GM12878 (cell line): ENCODE results near the gene ZCCHC24. TPM values are rescaled to one million over a fixed set of nuclear protein-coding genes. Genes with fewer than 3 reads are reported as not detected.

Experiments used
- ATAC-seq: fragments of 200-7000 bp; cut with Tn5 transposase; 3 replicates; pipeline ENCODE4 v1.9.1; 2020; ENCODE audit warnings: mild to moderate bottlenecking, moderate library complexity
- BruUV-seq: library from RNA; stranded (reverse); fragments of 400-500 nt; replicated peaks from 2 replicates; lab custom pipeline; 2021; lab: Mats Ljungman, UMichigan
- CTCF ChIA-PET: fragments of 300-600 bp; sonication (Branson Sonifier 250); formaldehyde crosslinking; extraction: SDS; loops from one replicate; lab custom pipeline; 2021; ENCODE audit warnings: inconsistent platforms; lab: Yijun Ruan, JAX
- POLR2A ChIA-PET: fragments of 350-600 bp; formaldehyde crosslinking; extraction: SDS; loops from one replicate; lab custom pipeline; 2021; ENCODE audit warnings: inconsistent platforms; lab: Charles Lee
- RAD21 ChIA-PET: fragments of 300-600 bp; sonication (Branson Sonifier 250); formaldehyde crosslinking; loops from one replicate; lab custom pipeline; 2023; ENCODE audit warnings: antibody characterized with exemption; ENCODE audit not compliant: unreplicated experiment; lab: Charles Lee
- SMC1A ChIA-PET: fragments of 300-600 bp; sonication (Branson Sonifier 250); formaldehyde crosslinking; loops from one replicate; lab custom pipeline; 2023; ENCODE audit not compliant: unreplicated experiment, uncharacterized antibody; lab: Charles Lee
- DNase-seq: peaks from one replicate; pipeline ENCODE4 v3.0.0-alpha.2; 2011; ENCODE audit warnings: low read depth, low spot score
- FAIRE-seq: peaks from 3 replicates; lab custom pipeline; 2011; peaks lifted over from hg19 to GRCh38; lab: Jason Lieb, UNC
- H2AFZ ChIP-seq: 2 replicates; pipeline ENCODE4 v1.6.0; 2011; ENCODE audit warnings: low read depth, low read length, control low read depth; ENCODE audit not compliant: control insufficient read depth
- H3K27ac ChIP-seq: 2 replicates; pipeline ENCODE4 v1.5.1; 2011; ENCODE audit warnings: control low read depth; ENCODE audit not compliant: control insufficient read depth, insufficient read depth
- H3K27me3 ChIP-seq, 2 experiments: replicated peaks in 1 of 2; 2 replicates each; pipeline versions ENCODE4 v1.6.0 to v1.6.1; 2011; ENCODE audit warnings: low read length in 1 of 2; ENCODE audit not compliant: control insufficient read depth in 2 of 2, insufficient read depth in 2 of 2
- H3K36me3 ChIP-seq, 2 experiments: 2 replicates each; pipeline ENCODE4 v1.5.1; 2011; ENCODE audit warnings: low read length in 1 of 2; ENCODE audit not compliant: control insufficient read depth in 2 of 2, insufficient read depth in 2 of 2
- H3K4me1 ChIP-seq: 2 replicates; pipeline ENCODE4 v1.6.1; 2011; ENCODE audit warnings: mild to moderate bottlenecking, low read length, moderate library complexity, mixed read lengths; ENCODE audit not compliant: control insufficient read depth, insufficient read depth
- H3K4me2 ChIP-seq: 2 replicates; pipeline ENCODE4 v1.6.0; 2011; ENCODE audit warnings: control low read depth; ENCODE audit not compliant: control insufficient read depth, insufficient read depth
- H3K4me3 ChIP-seq: fragments of 200-600 bp; sonication (generic); 2 replicates; pipeline ENCODE4 v1.5.1; 2016
- H3K79me2 ChIP-seq: 2 replicates; pipeline ENCODE4 v1.6.0; 2011; ENCODE audit warnings: low read length; ENCODE audit not compliant: control insufficient read depth, insufficient read depth
- H3K9ac ChIP-seq: 2 replicates; pipeline ENCODE4 v1.8.0; 2011; ENCODE audit warnings: low read length, control low read depth, mixed read lengths; ENCODE audit not compliant: control insufficient read depth, insufficient read depth
- H3K9me3 ChIP-seq: replicated peaks from 3 replicates; pipeline ENCODE4 v1.5.1; 2011; ENCODE audit warnings: mild to moderate bottlenecking, low read length; ENCODE audit not compliant: control insufficient read depth, insufficient read depth
- H4K20me1 ChIP-seq: 2 replicates; pipeline ENCODE4 v1.6.0; 2011; ENCODE audit not compliant: control insufficient read depth, insufficient read depth
- ASH2L ChIP-seq: fragments of 300-600, 200-600 bp; sonication (generic); IDR thresholded peaks from 2 replicates; pipeline ENCODE4 v1.6.1; 2017; ENCODE audit warnings: low read depth, mild to moderate bottlenecking, borderline replicate concordance
- CHD1 ChIP-seq: IDR thresholded peaks from 2 replicates; pipeline ENCODE4 v1.6.1; 2012; ENCODE audit warnings: low read depth, low read length, improper control_type of control experiment
- CHD4 ChIP-seq: fragments of 200-600 bp; sonication (generic); IDR thresholded peaks from 2 replicates; pipeline ENCODE4 v1.6.1; 2016; ENCODE audit warnings: mild to moderate bottlenecking
- FOS ChIP-seq: IDR thresholded peaks from 3 replicates; pipeline ENCODE4 v1.6.1; 2011; ENCODE audit warnings: borderline replicate concordance; ENCODE audit not compliant: insufficient read length; ENCODE audit errors: extremely low read depth
- HDAC2 ChIP-seq: fragments of 200-600 bp; sonication (generic); IDR thresholded peaks from 2 replicates; pipeline ENCODE4 v1.6.1; 2017
- IRF4 ChIP-seq: IDR thresholded peaks from 2 replicates; pipeline ENCODE4 v1.6.1; 2011; ENCODE audit warnings: low read depth, low read length
- MEF2A ChIP-seq: IDR thresholded peaks from 2 replicates; pipeline ENCODE4 v1.6.1; 2011; ENCODE audit warnings: low read depth, mild to moderate bottlenecking, low read length, moderate library complexity; ENCODE audit not compliant: insufficient read depth
- MEF2B ChIP-seq: fragments of 450-650 bp; IDR thresholded peaks from 2 replicates; pipeline ENCODE4 v1.6.1; 2018; ENCODE audit warnings: mild to moderate bottlenecking, moderate library complexity; ENCODE audit not compliant: partially characterized antibody, poor library complexity, severe bottlenecking
- PAX5 ChIP-seq: IDR thresholded peaks from 2 replicates; pipeline ENCODE4 v1.6.1; 2011; ENCODE audit warnings: low read depth, low read length, borderline replicate concordance
- PKNOX1 ChIP-seq: fragments of 450-650 bp; IDR thresholded peaks from 2 replicates; pipeline ENCODE4 v1.6.1; 2016; ENCODE audit warnings: mild to moderate bottlenecking
- POU2F2 ChIP-seq: IDR thresholded peaks from 3 replicates; pipeline ENCODE4 v1.6.1; 2011; ENCODE audit warnings: low read depth, mild to moderate bottlenecking, low read length, borderline replicate concordance
- SUPT20H ChIP-seq: IDR thresholded peaks from 2 replicates; pipeline ENCODE4 v1.6.1; 2011; ENCODE audit warnings: low read depth, mild to moderate bottlenecking, low read length, moderate library complexity, borderline replicate concordance; ENCODE audit not compliant: control insufficient read depth
- WRNIP1 ChIP-seq: IDR thresholded peaks from 2 replicates; pipeline ENCODE4 v1.6.1; 2011; ENCODE audit warnings: low read depth, low read length, improper control_type of control experiment, borderline replicate concordance
- ZBED1 ChIP-seq: IDR thresholded peaks from 2 replicates; pipeline ENCODE4 v1.6.1; 2016; ENCODE audit warnings: borderline replicate concordance
- ZBTB40 ChIP-seq: fragments of 450-650 bp; IDR thresholded peaks from 2 replicates; pipeline ENCODE4 v1.6.1; 2016; ENCODE audit warnings: mild to moderate bottlenecking, moderate library complexity, borderline replicate concordance
- WGBS: methylation state at CpG from one replicate; pipeline ENCODE4 v1.1.6; 2016; ENCODE audit warnings: low lambda C conversion rate; ENCODE audit not compliant: insufficient replicate concordance, insufficient coverage; ENCODE audit errors: missing lambda C conversion rate; 5-methylcytosine and 5-hydroxymethylcytosine counted together
- in situ Hi-C: fragments of 300-500 bp; cut with MboI; formaldehyde crosslinking; loops from 9 replicates; pipeline ENCODE4 v1.14.3; 2018; ENCODE audit warnings: mixed read lengths
- intact Hi-C: fragments of 100-400 bp; cut with micrococcal nuclease; formaldehyde crosslinking; loops from one replicate; pipeline ENCODE4 v1.14.2; 2022; ENCODE audit not compliant: unreplicated experiment
- polyA plus RNA-seq, 11 experiments: library from polyadenylated mRNA; depleted of rRNA in 4 of 11; unstranded in 6 of 11; stranded (reverse) in 5 of 11; fragments of >200 nt; fragmentation: Nextera tagmentation in 4 of 11; fragmentation: Illumina TruSeq in 1 of 11; extraction: Ambion mirVana in 4 of 11; extraction: Trizol in 1 of 11; gene quantifications; 1 replicate in 1 of 11; 2 replicates in 10 of 11; pipeline versions ENCODE4 v1.2.1 to v1.2.3, GENCODE V29; 2011 to 2016; ENCODE audit warnings: inconsistent platforms in 2 of 11, missing spikeins in 2 of 11, low read depth in 1 of 11
- total RNA-seq, 4 experiments: library from RNA; depleted of rRNA in 3 of 4; stranded (reverse); fragments of >200 nt in 3 of 4; fragmentation: Illumina TruSeq in 1 of 4; extraction: Trizol in 1 of 4; gene quantifications; 2 replicates each; pipeline versions ENCODE4 v1.2.1 to v1.2.3, GENCODE V29; 2013 to 2021
- TF ChIP-seq, protein P1 (sequence below): fragments of 450-650 bp; IDR thresholded peaks from 2 replicates; pipeline ENCODE4 v1.6.1; 2018; ENCODE audit warnings: borderline replicate concordance, mild to moderate bottlenecking; ENCODE audit not compliant: partially characterized antibody

ZCCHC24 gene
- total and polyA plus RNA-seq, 10 of the 15 experiments (the other 5 are each of a cell fraction or from before 2014, with no cell fraction given) = 0.02 to 0.62 (median 0.04) TPM; not detected in 4

DNA sequence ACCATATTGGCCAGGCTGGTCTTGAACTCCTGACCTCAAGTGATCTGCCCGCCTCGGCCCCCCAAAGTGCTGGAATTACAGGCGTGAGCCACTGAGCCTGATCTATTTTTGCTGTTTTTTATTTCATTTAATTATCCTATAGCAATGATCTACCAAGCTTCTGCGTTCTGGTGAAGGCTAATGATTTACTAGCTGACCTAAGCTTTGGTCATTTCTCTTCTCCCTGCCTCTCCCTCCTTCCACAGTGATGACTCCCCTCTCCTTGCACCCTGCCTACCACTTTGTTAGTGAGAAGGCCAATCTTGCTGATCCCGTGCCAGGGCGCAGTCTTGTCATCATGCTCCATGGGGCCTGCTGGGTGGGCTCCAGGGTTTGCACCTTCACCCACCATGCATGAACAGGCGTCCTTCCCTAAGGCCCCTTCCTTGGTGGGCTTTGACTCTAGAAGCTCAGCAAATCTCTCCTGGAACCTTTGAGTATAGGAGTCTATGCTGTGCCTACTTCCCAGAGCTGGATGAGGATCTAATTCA lies 11.9 kb upstream of the ZCCHC24 start (continued):
- TF ChIP-seq PKNOX1 = no peak
- no peak for TF ChIP-seq WRNIP1
- TF ChIP-seq CHD4 = no peak
- TF ChIP-seq ASH2L = no peak

DNA sequence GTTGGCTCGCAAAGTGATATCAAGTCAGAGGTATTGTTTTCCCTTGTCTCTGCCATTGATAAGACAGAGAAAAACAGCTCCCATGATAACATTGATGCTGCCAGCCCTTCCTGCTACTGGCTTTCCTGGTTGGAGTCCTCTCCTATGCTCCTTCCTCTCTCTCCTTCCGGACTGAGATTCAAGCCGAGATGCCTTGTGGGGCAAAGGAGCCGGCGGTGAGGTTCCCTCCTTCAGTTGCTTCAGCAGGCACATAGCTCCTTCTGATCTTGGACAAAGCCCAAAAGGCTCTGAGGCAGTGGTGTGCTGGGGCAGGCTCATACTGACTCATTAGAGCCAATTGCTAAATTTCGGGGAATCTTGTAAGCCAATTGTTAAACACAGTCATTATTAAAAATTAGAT lies 8.8 kb upstream of the ZCCHC24 start:
- WGBS = 72% methylated on average over 6 of the region's 6 CpGs
- RAD21 ChIA-PET = interaction anchor here (0.9 kb wide), 1 partner anchor 80 kb away, joined by 3 read pairs; no protein-coding TSS in a partner anchor
- POLR2A ChIA-PET = no interaction called here
- SMC1A ChIA-PET = no interaction called here
- Histone ChIP-seq H3K9ac (no peak overlapping the region), H3K79me2 (no peaks in the 10 kb centered on the region), H3K27ac (no peak overlapping the region), H3K4me2 (no peak overlapping the region), H4K20me1 (no peaks in the 10 kb centered on the region), H2AFZ (no peak overlapping the region), H3K36me3 (no peaks in the 10 kb centered on the region), H3K9me3 (no peaks in the 10 kb centered on the region), H3K27me3 (peaks cover 0 to 4% of the 10 kb centered on the region in 2 experiments; a peak in 2 of 4 replicates), H3K4me3 (no peak overlapping the region), H3K4me1 (no peaks in the 10 kb centered on the region)
- no TSS peak for BruUV-seq
- in situ Hi-C loops (no loop called here), intact Hi-C loops (no loop called here)
- no peak for FAIRE-seq
- no peak for ATAC-seq
- CTCF ChIA-PET = interaction anchor here (1.0 kb wide), 1 partner anchor 17 kb away, joined by 4 read pairs; no protein-coding TSS in a partner anchor
- no peak for DNase-seq
- TF ChIP-seq ZBED1 (no peak), SUPT20H (no peak), IRF4 (no peak), HDAC2 (no peak), FOS (no peak), POU2F2 (no peak), MEF2B (no peak), CHD1 (no peak), ZBTB40 (no peak), MEF2A (no peak), PAX5 (no peak)
- TF ChIP-seq, protein P1, sequence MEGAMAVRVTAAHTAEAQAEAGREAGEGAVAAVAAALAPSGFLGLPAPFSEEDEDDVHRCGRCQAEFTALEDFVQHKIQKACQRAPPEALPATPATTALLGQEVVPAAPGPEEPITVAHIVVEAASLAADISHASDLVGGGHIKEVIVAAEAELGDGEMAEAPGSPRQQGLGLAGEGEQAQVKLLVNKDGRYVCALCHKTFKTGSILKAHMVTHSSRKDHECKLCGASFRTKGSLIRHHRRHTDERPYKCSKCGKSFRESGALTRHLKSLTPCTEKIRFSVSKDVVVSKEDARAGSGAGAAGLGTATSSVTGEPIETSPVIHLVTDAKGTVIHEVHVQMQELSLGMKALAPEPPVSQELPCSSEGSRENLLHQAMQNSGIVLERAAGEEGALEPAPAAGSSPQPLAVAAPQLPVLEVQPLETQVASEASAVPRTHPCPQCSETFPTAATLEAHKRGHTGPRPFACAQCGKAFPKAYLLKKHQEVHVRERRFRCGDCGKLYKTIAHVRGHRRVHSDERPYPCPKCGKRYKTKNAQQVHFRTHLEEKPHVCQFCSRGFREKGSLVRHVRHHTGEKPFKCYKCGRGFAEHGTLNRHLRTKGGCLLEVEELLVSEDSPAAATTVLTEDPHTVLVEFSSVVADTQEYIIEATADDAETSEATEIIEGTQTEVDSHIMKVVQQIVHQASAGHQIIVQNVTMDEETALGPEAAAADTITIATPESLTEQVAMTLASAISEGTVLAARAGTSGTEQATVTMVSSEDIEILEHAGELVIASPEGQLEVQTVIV = no peak
